ENCODE measurements around the gene PRKN.
A peak's percentile ranks its signal among the peaks of the same experiment; 100 is the strongest.

Gene PRKN

GRCh38 chr6:162728197-162728596, 631 bp upstream of the PRKN start:
- Histone ChIP-seq H3K4me2 (peak overlapping the region; percentile 29; the same call in 1 of the 2 replicates), H3K4me1 (ENCODE audit: low read depth, poor library complexity, severe bottlenecking) (peaks cover 11% of the 10 kb centered on the region), H3K36me3 (ENCODE audit: insufficient read depth) (no peaks in the 10 kb centered on the region), H3K27ac (peak overlapping the region; percentile 35; the same call in 1 of the 2 replicates), H3K79me2 (ENCODE audit: insufficient read depth, low read depth) (no peaks in the 10 kb centered on the region), H3K4me3 (IDR thresholded peaks at IDR 0.05; ENCODE audit: insufficient read depth, low read depth, low read length) (no peak overlapping the region), H3K27me3 (ENCODE audit: insufficient read depth, low read depth) (no peaks in the 10 kb centered on the region), H4K20me1 (ENCODE audit: insufficient read depth) (no peaks in the 10 kb centered on the region), H3K9ac (peak overlapping the region; percentile 35; the same call in 1 of the 2 replicates), H2AFZ (ENCODE audit: low read depth) (peak overlapping the region; percentile 22; the same call in 1 of the 2 replicates)
- no peak for TF ChIP-seq CTCF (conservative IDR thresholded peaks at IDR 0.05; ENCODE audit: low read depth, low read length)

DNA sequence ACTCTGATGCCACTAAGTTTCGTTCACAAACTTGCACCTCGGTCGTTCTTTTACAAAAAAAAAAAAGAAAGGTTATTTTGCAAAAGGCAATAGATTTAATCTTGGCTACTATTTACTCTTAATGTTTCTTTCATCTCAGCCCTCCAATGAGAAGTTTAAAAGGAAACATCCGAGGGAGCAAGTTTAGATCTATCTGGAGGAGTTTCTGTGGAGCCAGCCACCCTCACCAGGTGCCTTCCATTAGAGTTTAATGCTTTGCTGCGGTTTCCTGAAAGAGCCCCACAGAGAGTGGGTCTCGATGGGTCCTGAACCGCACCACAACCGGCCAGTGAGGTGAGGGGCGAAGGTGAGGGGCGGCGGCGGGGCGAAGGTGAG, 632 bp downstream of the PRKN start:
- no peaks in the 10 kb centered on the region for H3K27me3 ChIP-seq (ENCODE audit: insufficient read depth, low read depth)
- peak overlapping the region; percentile 66; the same call in 1 of the 2 replicates for H2AFZ ChIP-seq (ENCODE audit: low read depth)
- peak overlapping the region; percentile 69 for H3K9ac ChIP-seq
- no peak for TF ChIP-seq CTCF (conservative IDR thresholded peaks at IDR 0.05; ENCODE audit: low read depth, low read length)
- H3K4me3 ChIP-seq (IDR thresholded peaks at IDR 0.05; ENCODE audit: insufficient read depth, low read depth, low read length) = no peak overlapping the region
- no peaks in the 10 kb centered on the region for H3K79me2 ChIP-seq (ENCODE audit: insufficient read depth, low read depth)
- H3K27ac ChIP-seq = peak overlapping the region; percentile 43; the same call in 1 of the 2 replicates
- H3K4me2 ChIP-seq = peak overlapping the region; percentile 39
- no peaks in the 10 kb centered on the region for H4K20me1 ChIP-seq (ENCODE audit: insufficient read depth)
- H3K4me1 ChIP-seq (ENCODE audit: low read depth, poor library complexity, severe bottlenecking) = peaks cover 11% of the 10 kb centered on the region
- H3K36me3 ChIP-seq (ENCODE audit: insufficient read depth) = no peaks in the 10 kb centered on the region

GRCh38 chr6:162722633-162723032, 4.9 kb downstream of the PRKN start:
- no peak for TF ChIP-seq CTCF (conservative IDR thresholded peaks at IDR 0.05; ENCODE audit: low read depth, low read length)
- no peak overlapping the region for H3K4me2 ChIP-seq
- H3K36me3 ChIP-seq (ENCODE audit: insufficient read depth) = no peaks in the 10 kb centered on the region
- H3K27me3 ChIP-seq (ENCODE audit: insufficient read depth, low read depth) = no peaks in the 10 kb centered on the region
- peaks cover 7% of the 10 kb centered on the region for H3K4me1 ChIP-seq (ENCODE audit: low read depth, poor library complexity, severe bottlenecking)
- H3K79me2 ChIP-seq (ENCODE audit: insufficient read depth, low read depth) = no peaks in the 10 kb centered on the region
- no peak overlapping the region for H3K27ac ChIP-seq
- H4K20me1 ChIP-seq (ENCODE audit: insufficient read depth) = no peaks in the 10 kb centered on the region
- no peak overlapping the region for H3K9ac ChIP-seq
- H3K4me3 ChIP-seq (IDR thresholded peaks at IDR 0.05; ENCODE audit: insufficient read depth, low read depth, low read length) = no peak overlapping the region
- H2AFZ ChIP-seq (ENCODE audit: low read depth) = no peak overlapping the region

- no peak for TF ChIP-seq CTCF (conservative IDR thresholded peaks at IDR 0.05; ENCODE audit: low read depth, low read length)
Measured at GRCh38 chr6:162722226-162722625, 5.3 kb downstream of the PRKN start.

More at GRCh38 chr6:162722226-162722625, 5.3 kb downstream of the PRKN start:
- Histone ChIP-seq H3K27me3 (ENCODE audit: insufficient read depth, low read depth) (no peaks in the 10 kb centered on the region), H3K36me3 (ENCODE audit: insufficient read depth) (no peaks in the 10 kb centered on the region), H3K9ac (no peak overlapping the region), H2AFZ (ENCODE audit: low read depth) (no peak overlapping the region), H3K4me3 (IDR thresholded peaks at IDR 0.05; ENCODE audit: insufficient read depth, low read depth, low read length) (no peak overlapping the region), H4K20me1 (ENCODE audit: insufficient read depth) (no peaks in the 10 kb centered on the region), H3K27ac (no peak overlapping the region), H3K4me2 (no peak overlapping the region), H3K4me1 (ENCODE audit: low read depth, poor library complexity, severe bottlenecking) (peaks cover 7% of the 10 kb centered on the region), H3K79me2 (ENCODE audit: insufficient read depth, low read depth) (no peaks in the 10 kb centered on the region)
